ENCODE data around the gene SCFD2. TPM values are rescaled to one million over a fixed set of nuclear protein-coding genes. Genes with fewer than 3 reads are reported as not detected.

Gene SCFD2
- total RNA-seq, 1 donor from 2014 or later: 11.0 TPM

GRCh38 chr4:52894443-52894842 is 471.4 kb downstream of the SCFD2 start:
- Histone ChIP-seq H3K27me3 (ENCODE audit: control insufficient read depth, insufficient read depth, low read length) (no peaks in the 10 kb centered on the region), H3K4me3 (ENCODE audit: low read depth, low read length) (no peak overlapping the region), H3K36me3 (ENCODE audit: control insufficient read depth, insufficient read depth, low read length) (no peaks in the 10 kb centered on the region)
- TF ChIP-seq, protein P1, sequence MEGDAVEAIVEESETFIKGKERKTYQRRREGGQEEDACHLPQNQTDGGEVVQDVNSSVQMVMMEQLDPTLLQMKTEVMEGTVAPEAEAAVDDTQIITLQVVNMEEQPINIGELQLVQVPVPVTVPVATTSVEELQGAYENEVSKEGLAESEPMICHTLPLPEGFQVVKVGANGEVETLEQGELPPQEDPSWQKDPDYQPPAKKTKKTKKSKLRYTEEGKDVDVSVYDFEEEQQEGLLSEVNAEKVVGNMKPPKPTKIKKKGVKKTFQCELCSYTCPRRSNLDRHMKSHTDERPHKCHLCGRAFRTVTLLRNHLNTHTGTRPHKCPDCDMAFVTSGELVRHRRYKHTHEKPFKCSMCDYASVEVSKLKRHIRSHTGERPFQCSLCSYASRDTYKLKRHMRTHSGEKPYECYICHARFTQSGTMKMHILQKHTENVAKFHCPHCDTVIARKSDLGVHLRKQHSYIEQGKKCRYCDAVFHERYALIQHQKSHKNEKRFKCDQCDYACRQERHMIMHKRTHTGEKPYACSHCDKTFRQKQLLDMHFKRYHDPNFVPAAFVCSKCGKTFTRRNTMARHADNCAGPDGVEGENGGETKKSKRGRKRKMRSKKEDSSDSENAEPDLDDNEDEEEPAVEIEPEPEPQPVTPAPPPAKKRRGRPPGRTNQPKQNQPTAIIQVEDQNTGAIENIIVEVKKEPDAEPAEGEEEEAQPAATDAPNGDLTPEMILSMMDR (IDR thresholded peaks at IDR 0.05; ENCODE audit: insufficient read depth, low read length, poor library complexity, severe bottlenecking): no peak
- no peak for DNase-seq (ENCODE audit: low read depth)

GRCh38 chr4:52892880-52893279 is 473.0 kb downstream of the SCFD2 start:
- DNase-seq (ENCODE audit: low read depth): no peak
- Histone ChIP-seq H3K36me3 (ENCODE audit: control insufficient read depth, insufficient read depth, low read length) (no peaks in the 10 kb centered on the region), H3K4me3 (ENCODE audit: low read depth, low read length) (no peak overlapping the region), H3K27me3 (ENCODE audit: control insufficient read depth, insufficient read depth, low read length) (no peaks in the 10 kb centered on the region)
- TF ChIP-seq, protein P1 (IDR thresholded peaks at IDR 0.05; ENCODE audit: insufficient read depth, low read length, poor library complexity, severe bottlenecking): no peak

GRCh38 chr4:52891743-52892142 is 474.1 kb downstream of the SCFD2 start:
- Histone ChIP-seq H3K36me3 (ENCODE audit: control insufficient read depth, insufficient read depth, low read length) (no peaks in the 10 kb centered on the region), H3K27me3 (ENCODE audit: control insufficient read depth, insufficient read depth, low read length) (no peaks in the 10 kb centered on the region), H3K4me3 (ENCODE audit: low read depth, low read length) (no peak overlapping the region)
- DNase-seq (ENCODE audit: low read depth): no peak
- TF ChIP-seq, protein P1 (IDR thresholded peaks at IDR 0.05; ENCODE audit: insufficient read depth, low read length, poor library complexity, severe bottlenecking): no peak

DNA sequence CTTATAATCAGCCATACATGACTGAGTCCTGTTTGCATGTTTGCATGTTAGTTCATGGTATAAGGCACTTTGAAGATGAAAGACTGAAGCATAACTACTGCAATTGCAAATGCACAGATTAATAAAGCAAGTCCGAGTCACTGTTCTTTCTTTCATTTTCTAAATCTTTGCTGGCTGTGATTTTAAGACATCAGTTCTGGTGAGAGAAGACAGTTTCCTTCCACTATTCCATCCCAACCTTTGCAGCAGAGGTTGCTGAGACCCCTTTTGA is 475.4 kb downstream of the SCFD2 start:
- Histone ChIP-seq H3K27me3 (ENCODE audit: control insufficient read depth, insufficient read depth, low read length) (no peaks in the 10 kb centered on the region), H3K36me3 (ENCODE audit: control insufficient read depth, insufficient read depth, low read length) (no peaks in the 10 kb centered on the region), H3K4me3 (ENCODE audit: low read depth, low read length) (no peak overlapping the region)
- TF ChIP-seq, protein P1 (IDR thresholded peaks at IDR 0.05; ENCODE audit: insufficient read depth, low read length, poor library complexity, severe bottlenecking): no peak
- no peak for DNase-seq (ENCODE audit: low read depth)

DNA sequence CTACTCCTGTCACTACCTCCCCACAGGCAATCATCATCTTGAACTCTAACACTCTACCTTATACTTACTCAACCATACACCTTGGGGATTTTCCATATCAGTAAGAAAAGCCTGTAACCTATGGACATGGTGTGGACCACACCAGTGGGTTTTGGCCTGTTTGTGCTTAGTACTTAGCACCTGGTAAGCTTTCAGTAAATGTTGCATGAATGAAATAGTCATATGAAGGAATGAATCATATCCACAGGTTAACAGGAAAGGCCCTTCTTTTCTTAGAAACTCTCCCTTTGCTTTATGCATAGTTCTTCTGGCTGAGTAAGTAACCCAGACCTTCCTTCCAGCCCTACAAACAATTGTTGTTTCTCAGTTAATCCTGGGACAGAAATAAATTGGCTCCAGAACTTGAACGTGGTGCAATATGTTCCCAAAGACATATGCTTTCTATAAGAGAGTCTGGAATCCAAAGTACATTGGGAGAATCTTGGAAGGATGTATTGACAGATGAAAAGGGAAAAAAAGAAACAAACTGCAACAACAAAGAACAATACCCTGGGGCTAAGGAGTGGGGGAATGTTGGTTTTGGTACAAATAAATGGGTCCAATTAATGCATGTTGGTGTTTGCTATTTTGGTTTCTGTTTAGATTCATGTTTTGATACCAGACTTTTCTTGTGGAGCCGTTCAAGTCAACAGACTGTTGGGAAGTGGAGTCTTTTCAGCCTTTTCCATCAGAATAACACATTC is 475.9 kb downstream of the SCFD2 start:
- TF ChIP-seq, protein P1 (IDR thresholded peaks at IDR 0.05; ENCODE audit: insufficient read depth, low read length, poor library complexity, severe bottlenecking): no peak
- H3K27me3 ChIP-seq (ENCODE audit: control insufficient read depth, insufficient read depth, low read length): no peaks in the 10 kb centered on the region
- DNase-seq (ENCODE audit: low read depth): no peak
- H3K36me3 ChIP-seq (ENCODE audit: control insufficient read depth, insufficient read depth, low read length): no peaks in the 10 kb centered on the region
- no peak overlapping the region for H3K4me3 ChIP-seq (ENCODE audit: low read depth, low read length)

DNA sequence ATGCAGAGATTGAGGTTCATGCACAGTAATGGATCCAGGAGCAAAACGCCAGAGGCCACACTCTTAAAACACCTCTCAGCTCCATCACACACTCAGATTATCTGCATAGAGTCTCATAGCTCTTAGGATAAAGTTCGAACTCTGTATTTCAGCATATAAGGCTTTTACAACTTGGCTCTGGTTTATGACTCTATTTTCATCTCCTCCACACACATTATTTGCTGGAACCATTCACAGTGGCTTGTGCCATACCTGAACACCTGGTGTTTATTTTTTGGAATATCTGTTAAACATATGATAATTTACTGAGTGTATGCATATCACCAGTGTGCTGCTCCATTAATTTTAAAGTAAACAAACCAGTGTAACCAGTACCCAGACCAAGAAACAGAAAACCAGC is 476.5 kb downstream of the SCFD2 start:
- TF ChIP-seq, protein P1 (IDR thresholded peaks at IDR 0.05; ENCODE audit: insufficient read depth, low read length, poor library complexity, severe bottlenecking): no peak
- Histone ChIP-seq H3K36me3 (ENCODE audit: control insufficient read depth, insufficient read depth, low read length) (no peaks in the 10 kb centered on the region), H3K27me3 (ENCODE audit: control insufficient read depth, insufficient read depth, low read length) (no peaks in the 10 kb centered on the region), H3K4me3 (ENCODE audit: low read depth, low read length) (no peak overlapping the region)
- no peak for DNase-seq (ENCODE audit: low read depth)
